ENCODE data around the gene POLE4.

The POLE4 gene, protein sequence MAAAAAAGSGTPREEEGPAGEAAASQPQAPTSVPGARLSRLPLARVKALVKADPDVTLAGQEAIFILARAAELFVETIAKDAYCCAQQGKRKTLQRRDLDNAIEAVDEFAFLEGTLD

GRCh38 chr2:74958274-74959105, at the start of gene POLE4:
POLE4 (plus strand) TSS chr2:74958643; CDS start chr2:74958680, 37 bp downstream.
- peaks cover 22% of the 10 kb centered on the region for H3K36me3 Mint-ChIP-seq
- no peaks in the 10 kb centered on the region for H3K27me3 Mint-ChIP-seq
- H3K27ac Mint-ChIP-seq: peak within 1 kb of the TSS; percentile 79
- peak within 1 kb of the TSS; percentile 80 for H3K4me3 Mint-ChIP-seq
- H3K9me3 Mint-ChIP-seq: peaks cover 5% of the 10 kb centered on the region
- H3K4me1 Mint-ChIP-seq: peaks cover 63% of the 10 kb centered on the region

- H3K27ac Mint-ChIP-seq: no peak overlapping the region
- peaks cover 2% of the 10 kb centered on the region for H3K36me3 Mint-ChIP-seq
- peaks cover 15% of the 10 kb centered on the region for H3K27me3 Mint-ChIP-seq
- peaks cover 4% of the 10 kb centered on the region for H3K4me1 Mint-ChIP-seq
- H3K4me3 Mint-ChIP-seq: no peak overlapping the region
- H3K9me3 Mint-ChIP-seq: no peaks in the 10 kb centered on the region
Measured at GRCh38 chr2:74908748-74909444, 49.5 kb upstream of the POLE4 start.

DNA sequence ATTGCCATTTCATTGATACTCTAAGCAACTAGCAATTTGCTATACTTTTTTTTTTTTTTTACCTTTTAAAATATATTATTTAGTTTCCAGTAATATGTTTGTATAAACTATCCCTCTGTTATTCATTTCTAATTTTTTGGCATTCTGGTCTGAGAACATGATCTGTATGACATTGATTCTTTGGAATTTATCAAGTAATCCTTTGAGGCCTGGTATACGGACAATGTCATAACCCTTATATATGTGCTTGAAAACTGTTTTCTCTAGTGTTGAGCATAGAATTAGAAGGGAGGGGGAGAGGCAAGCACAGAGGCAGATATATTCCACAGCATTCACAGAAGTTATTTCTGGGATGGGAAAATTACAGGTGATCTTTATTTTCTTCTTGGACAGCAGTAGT, 48.2 kb upstream of the POLE4 start:
- H3K4me1 Mint-ChIP-seq: peaks cover 4% of the 10 kb centered on the region
- H3K36me3 Mint-ChIP-seq: peaks cover 2% of the 10 kb centered on the region
- no peak overlapping the region for H3K27ac Mint-ChIP-seq
- H3K27me3 Mint-ChIP-seq: peaks cover 16% of the 10 kb centered on the region
- no peaks in the 10 kb centered on the region for H3K9me3 Mint-ChIP-seq
- no peak overlapping the region for H3K4me3 Mint-ChIP-seq

DNA sequence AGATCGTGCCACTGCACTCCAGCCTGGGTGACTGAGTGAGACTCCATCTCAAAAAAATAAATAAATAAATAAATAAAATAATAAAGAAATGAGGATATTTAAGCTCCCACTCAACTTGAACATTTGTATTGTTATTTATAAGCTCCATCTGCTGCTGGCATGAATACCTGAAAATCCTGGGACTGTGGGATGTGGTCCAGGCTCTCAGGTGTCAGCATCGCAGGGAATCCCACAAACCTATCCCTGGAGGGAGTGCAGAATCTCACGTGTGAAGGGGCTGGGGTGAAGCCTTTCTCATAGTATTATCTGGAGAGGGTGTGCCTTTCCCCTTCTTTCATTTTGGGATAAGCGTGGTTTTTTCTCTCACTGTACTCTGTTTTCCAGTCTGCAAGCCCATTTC, 47.4 kb upstream of the POLE4 start:
- H3K9me3 Mint-ChIP-seq: no peaks in the 10 kb centered on the region
- peaks cover 4% of the 10 kb centered on the region for H3K4me1 Mint-ChIP-seq
- peaks cover 16% of the 10 kb centered on the region for H3K27me3 Mint-ChIP-seq
- H3K36me3 Mint-ChIP-seq: peaks cover 2% of the 10 kb centered on the region
- H3K27ac Mint-ChIP-seq: no peak overlapping the region
- no peak overlapping the region for H3K4me3 Mint-ChIP-seq

GRCh38 chr2:74915743-74916142, 42.7 kb upstream of the POLE4 start:
- H3K36me3 Mint-ChIP-seq: no peaks in the 10 kb centered on the region
- H3K4me3 Mint-ChIP-seq: no peak overlapping the region
- no peak overlapping the region for H3K27ac Mint-ChIP-seq
- peaks cover 4% of the 10 kb centered on the region for H3K27me3 Mint-ChIP-seq
- no peaks in the 10 kb centered on the region for H3K9me3 Mint-ChIP-seq
- no peaks in the 10 kb centered on the region for H3K4me1 Mint-ChIP-seq

DNA sequence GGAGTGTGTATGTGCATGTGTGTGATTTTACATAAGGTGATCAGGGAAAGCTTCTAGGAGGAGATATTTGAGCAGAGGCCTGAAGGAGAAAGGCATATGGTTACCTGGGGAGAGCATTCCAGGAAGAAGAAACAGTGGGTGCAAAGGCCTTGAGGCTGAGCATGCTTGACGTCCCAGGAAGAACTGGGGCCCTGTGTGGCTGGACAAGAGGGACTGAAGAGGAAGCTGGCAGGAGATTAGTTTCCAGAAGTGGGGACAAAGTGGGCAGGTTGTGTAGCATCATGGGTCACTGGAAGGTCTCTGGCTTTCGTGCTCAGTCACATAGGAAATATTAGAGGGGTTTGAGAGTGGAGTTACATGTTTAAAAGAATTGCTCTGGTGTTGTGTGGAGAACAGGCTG, 42.0 kb upstream of the POLE4 start:
- Mint-ChIP-seq H3K36me3 (no peaks in the 10 kb centered on the region), H3K4me3 (no peak overlapping the region), H3K27me3 (peaks cover 1% of the 10 kb centered on the region), H3K9me3 (no peaks in the 10 kb centered on the region), H3K27ac (no peak overlapping the region), H3K4me1 (no peaks in the 10 kb centered on the region)

GRCh38 chr2:74917702-74918619, 40.5 kb upstream of the POLE4 start:
- peaks cover 1% of the 10 kb centered on the region for H3K27me3 Mint-ChIP-seq

GRCh38 chr2:74919827-74920226, 38.6 kb upstream of the POLE4 start:
- peak overlapping the region; percentile 34 for H3K4me3 Mint-ChIP-seq

More at GRCh38 chr2:74917702-74918619, 40.5 kb upstream of the POLE4 start:
- no peaks in the 10 kb centered on the region for H3K4me1 Mint-ChIP-seq
- H3K27ac Mint-ChIP-seq: no peak overlapping the region
- no peaks in the 10 kb centered on the region for H3K9me3 Mint-ChIP-seq
- no peaks in the 10 kb centered on the region for H3K36me3 Mint-ChIP-seq
- no peak overlapping the region for H3K4me3 Mint-ChIP-seq

GRCh38 chr2:74921236-74921736, 37.2 kb upstream of the POLE4 start:
- Mint-ChIP-seq H3K36me3 (no peaks in the 10 kb centered on the region), H3K4me3 (no peak overlapping the region), H3K4me1 (no peaks in the 10 kb centered on the region), H3K27me3 (no peaks in the 10 kb centered on the region), H3K27ac (no peak overlapping the region), H3K9me3 (no peaks in the 10 kb centered on the region)

More at GRCh38 chr2:74919827-74920226, 38.6 kb upstream of the POLE4 start:
- Mint-ChIP-seq H3K27me3 (no peaks in the 10 kb centered on the region), H3K9me3 (no peaks in the 10 kb centered on the region), H3K27ac (no peak overlapping the region), H3K4me1 (no peaks in the 10 kb centered on the region), H3K36me3 (no peaks in the 10 kb centered on the region)

GRCh38 chr2:74922592-74923227, 35.7 kb upstream of the POLE4 start:
- Mint-ChIP-seq H3K27ac (no peak overlapping the region), H3K4me1 (no peaks in the 10 kb centered on the region)

GRCh38 chr2:74924463-74925265, 33.8 kb upstream of the POLE4 start:
- Mint-ChIP-seq H3K4me3 (no peak overlapping the region), H3K4me1 (no peaks in the 10 kb centered on the region), H3K27ac (no peak overlapping the region), H3K36me3 (no peaks in the 10 kb centered on the region), H3K27me3 (peaks cover 4% of the 10 kb centered on the region), H3K9me3 (no peaks in the 10 kb centered on the region)

More at GRCh38 chr2:74922592-74923227, 35.7 kb upstream of the POLE4 start:
- Mint-ChIP-seq H3K9me3 (no peaks in the 10 kb centered on the region), H3K4me3 (no peak overlapping the region), H3K36me3 (no peaks in the 10 kb centered on the region), H3K27me3 (no peaks in the 10 kb centered on the region)

GRCh38 chr2:74925361-74925786, 33.1 kb upstream of the POLE4 start:
- Mint-ChIP-seq H3K36me3 (no peaks in the 10 kb centered on the region), H3K4me3 (no peak overlapping the region)

DNA sequence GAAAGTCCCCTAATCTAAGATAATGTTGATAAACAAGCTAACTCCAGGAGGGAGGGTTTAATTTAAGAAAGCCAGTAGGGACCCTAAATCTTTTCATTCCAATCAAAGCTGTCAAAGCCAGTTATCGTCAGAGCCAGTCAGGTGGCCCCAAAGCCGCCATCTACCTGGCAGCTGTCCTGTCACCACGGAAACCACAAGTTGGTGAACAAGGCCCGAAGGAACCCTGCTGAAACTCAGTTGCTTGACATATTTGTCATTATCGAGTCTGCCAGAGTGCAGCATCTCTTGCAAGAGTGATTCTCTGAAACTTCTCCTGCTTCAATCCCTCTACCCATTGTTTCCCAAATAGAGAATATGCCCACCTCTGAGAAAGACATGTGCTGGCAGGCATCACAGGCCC, 30.8 kb upstream of the POLE4 start:
- Mint-ChIP-seq H3K27me3 (peaks cover 4% of the 10 kb centered on the region), H3K27ac (no peak overlapping the region)

More at GRCh38 chr2:74925361-74925786, 33.1 kb upstream of the POLE4 start:
- Mint-ChIP-seq H3K4me1 (no peaks in the 10 kb centered on the region), H3K27ac (no peak overlapping the region), H3K27me3 (peaks cover 4% of the 10 kb centered on the region), H3K9me3 (no peaks in the 10 kb centered on the region)

More for the DNA sequence above, 30.8 kb upstream of the POLE4 start:
- Mint-ChIP-seq H3K4me3 (no peak overlapping the region), H3K4me1 (no peaks in the 10 kb centered on the region), H3K36me3 (no peaks in the 10 kb centered on the region), H3K9me3 (no peaks in the 10 kb centered on the region)

Data from activated naive CD4-positive, alpha-beta T cell treated with anti-CD3 and anti-CD28 coated beads, Interleukin-2, amount 50 U/mL, for 24 hours (primary cell).